Measurements from ENCODE around the gene LRBA.

LRBA gene

DNA sequence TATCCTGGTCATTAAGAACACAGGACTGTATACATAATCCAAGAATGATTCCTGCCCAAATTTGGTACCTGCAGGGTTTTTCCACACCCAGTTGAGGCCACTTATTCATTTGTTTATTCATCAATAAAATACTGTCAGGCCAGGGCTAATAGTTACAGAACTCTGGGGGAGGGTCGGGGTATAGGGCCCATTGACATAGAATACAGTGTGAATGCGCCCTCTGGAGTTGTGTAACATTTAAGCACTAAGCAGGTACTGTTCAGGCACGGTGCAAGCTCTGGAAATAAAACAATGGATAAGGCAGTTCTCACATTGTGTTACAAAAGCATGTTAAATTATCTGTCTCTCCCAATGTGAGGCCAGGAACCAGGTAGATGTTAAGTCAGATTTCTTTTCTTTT lies 30.8 kb upstream of the LRBA start:
- H3K4me3 ChIP-seq (ENCODE audit: low read length), result no peak overlapping the region
- DNase-seq (ENCODE audit: low read depth), result peak; percentile 15
- TF ChIP-seq CTCF (IDR thresholded peaks at IDR 0.05; ENCODE audit: insufficient read depth, low read depth, low read length, missing control alignments), result no peak

DNA sequence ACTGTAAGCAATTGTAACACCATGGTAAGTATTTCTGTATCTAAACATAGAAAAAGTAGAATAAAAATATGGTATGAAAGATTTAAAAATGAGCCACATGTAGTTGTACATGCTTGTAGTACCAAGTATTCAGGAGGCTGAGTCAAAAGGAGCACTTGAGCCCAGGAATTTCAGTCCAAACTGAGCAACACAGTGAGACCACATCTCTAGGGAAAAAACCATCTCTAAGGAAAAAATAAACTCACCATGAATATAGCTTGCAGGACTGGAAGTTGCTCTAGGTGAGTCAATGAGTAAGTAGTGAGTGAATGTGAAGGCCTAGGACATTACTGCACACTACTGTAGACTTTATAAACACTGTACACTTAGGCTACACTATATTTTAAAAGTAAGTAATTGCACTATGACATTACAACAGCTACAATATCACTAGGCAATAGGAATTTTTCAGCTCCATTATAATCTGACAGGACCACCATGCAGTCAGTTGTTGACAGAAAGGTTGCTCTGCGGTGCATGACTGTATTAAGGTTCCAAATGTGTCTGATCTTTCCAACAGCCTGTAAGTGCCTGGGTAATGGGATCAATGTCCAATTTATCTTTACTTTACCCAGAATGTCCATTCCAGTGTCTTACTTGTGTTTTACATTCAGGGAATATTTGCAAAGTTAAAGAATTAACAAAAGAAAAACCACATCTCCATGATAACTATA lies 28.9 kb upstream of the LRBA start:
- no peak overlapping the region for H3K4me3 ChIP-seq (ENCODE audit: low read length)
- peak; percentile 30 for DNase-seq (ENCODE audit: low read depth)
- TF ChIP-seq CTCF (IDR thresholded peaks at IDR 0.05; ENCODE audit: insufficient read depth, low read depth, low read length, missing control alignments), result no peak

DNA sequence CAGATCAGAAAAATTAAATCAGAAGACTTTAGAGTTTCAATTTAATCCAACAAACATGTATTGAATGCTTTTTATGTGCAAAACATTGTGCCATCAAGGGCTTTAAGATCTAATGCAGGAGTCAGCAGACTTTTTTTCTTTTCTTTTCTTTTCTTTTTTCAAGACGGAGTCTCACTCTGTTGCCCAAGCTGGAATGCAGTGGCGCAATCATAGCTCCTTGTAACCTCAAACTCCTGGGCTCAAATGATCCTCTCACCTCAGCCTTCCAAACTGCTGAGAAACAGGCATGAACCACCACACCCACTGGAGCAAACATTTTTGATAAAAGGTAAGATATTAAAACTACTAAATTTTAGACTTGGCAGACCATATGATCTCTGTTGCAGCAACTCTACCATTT lies 24.6 kb upstream of the LRBA start:
- DNase-seq (ENCODE audit: low read depth), result peak; percentile 18
- TF ChIP-seq CTCF (IDR thresholded peaks at IDR 0.05; ENCODE audit: insufficient read depth, low read depth, low read length, missing control alignments), result no peak
- no peak overlapping the region for H3K4me3 ChIP-seq (ENCODE audit: low read length)

DNA sequence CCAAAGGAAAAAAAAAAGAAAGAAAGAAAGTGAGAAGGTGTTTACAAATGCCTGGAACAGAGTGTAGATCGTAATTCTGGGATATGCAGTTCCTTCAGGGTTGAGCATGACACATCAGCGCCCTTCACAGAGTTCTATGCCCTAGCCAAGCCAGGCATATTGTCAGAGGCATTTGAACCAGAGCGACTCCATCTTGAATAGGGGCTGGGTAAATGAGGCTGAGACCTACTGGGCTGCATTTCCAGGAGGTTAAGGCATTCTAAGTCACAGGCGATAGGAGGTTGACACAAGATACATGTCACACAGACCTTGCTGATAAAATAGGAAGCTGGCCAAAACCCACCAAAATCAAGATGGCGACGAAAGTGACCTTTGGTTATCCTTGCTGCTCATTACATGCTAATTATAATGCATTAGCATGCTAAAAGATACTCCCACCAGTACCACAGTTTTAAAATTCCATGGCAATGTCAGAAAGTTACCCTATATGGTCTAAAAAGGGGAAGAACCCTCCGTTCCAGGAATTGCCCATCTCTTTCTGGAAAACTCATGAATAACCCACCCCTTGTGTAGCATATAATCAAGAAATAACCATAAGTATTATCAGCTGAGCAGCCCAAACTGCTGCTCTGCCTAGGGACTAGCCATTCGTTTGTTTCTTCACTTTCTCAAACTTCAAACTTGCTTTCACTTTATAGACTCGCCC lies 23.5 kb upstream of the LRBA start:
- no peak for DNase-seq (ENCODE audit: low read depth)
- no peak overlapping the region for H3K4me3 ChIP-seq (ENCODE audit: low read length)
- TF ChIP-seq CTCF (IDR thresholded peaks at IDR 0.05; ENCODE audit: insufficient read depth, low read depth, low read length, missing control alignments), result no peak

- TF ChIP-seq CTCF (IDR thresholded peaks at IDR 0.05; ENCODE audit: insufficient read depth, low read depth, low read length, missing control alignments), result no peak
- H3K4me3 ChIP-seq (ENCODE audit: low read length), result no peak overlapping the region
- no peak for DNase-seq (ENCODE audit: low read depth)
Measured at GRCh38 chr4:151035911-151036310, 20.8 kb upstream of the LRBA start.

GRCh38 chr4:151035328-151035727 lies 20.2 kb upstream of the LRBA start:
- no peak overlapping the region for H3K4me3 ChIP-seq (ENCODE audit: low read length)
- TF ChIP-seq CTCF (IDR thresholded peaks at IDR 0.05; ENCODE audit: insufficient read depth, low read depth, low read length, missing control alignments), result no peak
- DNase-seq (ENCODE audit: low read depth), result peak; percentile 80
